CD4-positive, alpha-beta T cell treated with Interleukin-21 for 1 hour (primary cell): ENCODE results near the gene EVI5L.

Experiments
- DNase-seq: peaks from one replicate; pipeline ENCODE4 v3.0.0-alpha.2; 2020

The EVI5L gene

GRCh38 chr19:7862413-7862951 is 32.5 kb downstream of the EVI5L start:
- DNase-seq: peak; percentile 80

GRCh38 chr19:7863157-7863970 is 33.3 kb downstream of the EVI5L start:
- DNase-seq: peak; percentile 17

- DNase-seq: no peak
Observed at GRCh38 chr19:7863971-7864689, 34.1 kb downstream of the EVI5L start.

GRCh38 chr19:7864690-7865074 is 34.7 kb downstream of the EVI5L start:
- no peak for DNase-seq

GRCh38 chr19:7865262-7865911 is 35.4 kb downstream of the EVI5L start:
- DNase-seq: peak; percentile 36

- DNase-seq: no peak
Observed at GRCh38 chr19:7866399-7867091, 36.5 kb downstream of the EVI5L start.

GRCh38 chr19:7867092-7867844 is 37.2 kb downstream of the EVI5L start:
- no peak for DNase-seq

- peak; percentile 22 for DNase-seq
Observed at GRCh38 chr19:7868326-7868670, 38.3 kb downstream of the EVI5L start.

GRCh38 chr19:7868671-7869452 is 38.8 kb downstream of the EVI5L start:
- peak; percentile 87 for DNase-seq

- DNase-seq: peak; percentile 85
Observed at GRCh38 chr19:7869453-7869909, 39.5 kb downstream of the EVI5L start.

GRCh38 chr19:7869910-7870511 is 40.0 kb downstream of the EVI5L start:
- peak; percentile 67 for DNase-seq

- DNase-seq: peak; percentile 57
Observed at GRCh38 chr19:7870571-7871436, 40.8 kb downstream of the EVI5L start.

- peak; percentile 89 for DNase-seq
Observed at GRCh38 chr19:7871437-7872305, 41.7 kb downstream of the EVI5L start.

GRCh38 chr19:7872306-7873204 is 42.5 kb downstream of the EVI5L start:
- no peak for DNase-seq

- no peak for DNase-seq
Observed at GRCh38 chr19:7873304-7874075, 43.5 kb downstream of the EVI5L start.

- DNase-seq: no peak
Observed at GRCh38 chr19:7874076-7874896, 44.3 kb downstream of the EVI5L start, which contains the start of gene PRR36. Gene PRR36, minus strand, starts transcription at chr19:7874390. Its CDS starts 701 bp downstream, at chr19:7873689.
